AG10803 (cell line): ENCODE data around the gene PRKCZ.

Experiments used
- DNase-seq: peaks from one replicate; pipeline ENCODE4 v3.0.0; 2010; ENCODE audit warnings: low read depth
- H3K4me3 ChIP-seq: 2 replicates; pipeline ENCODE4 v1.5.1; 2011; ENCODE audit warnings: mild to moderate bottlenecking, low read length, control low read depth
- CTCF ChIP-seq: conservative IDR thresholded peaks from 2 replicates; pipeline ENCODE4 v1.5.1; 2011; ENCODE audit warnings: mild to moderate bottlenecking, low read length, control low read depth, inconsistent platforms

The PRKCZ gene

GRCh38 chr1:2025491-2025981 lies 24.7 kb upstream of the PRKCZ start:
- DNase-seq, result no peak
- no peak for TF ChIP-seq CTCF
- no peak overlapping the region for H3K4me3 ChIP-seq

GRCh38 chr1:2027961-2028583 lies 22.1 kb upstream of the PRKCZ start:
- no peak overlapping the region for H3K4me3 ChIP-seq
- DNase-seq, result no peak
- no peak for TF ChIP-seq CTCF

- no peak for TF ChIP-seq CTCF
- no peak overlapping the region for H3K4me3 ChIP-seq
- DNase-seq, result no peak
Measured at GRCh38 chr1:2028870-2029560, 21.2 kb upstream of the PRKCZ start.

GRCh38 chr1:2029561-2029960 lies 20.6 kb upstream of the PRKCZ start:
- no peak for DNase-seq
- no peak for TF ChIP-seq CTCF
- no peak overlapping the region for H3K4me3 ChIP-seq

- no peak for DNase-seq
- no peak overlapping the region for H3K4me3 ChIP-seq
- no peak for TF ChIP-seq CTCF
Measured at GRCh38 chr1:2030076-2030871, 19.9 kb upstream of the PRKCZ start.

- TF ChIP-seq CTCF, result no peak
- no peak for DNase-seq
- H3K4me3 ChIP-seq, result no peak overlapping the region
Measured at GRCh38 chr1:2031546-2032540, 18.4 kb upstream of the PRKCZ start.
